IMR-90 (cell line): ENCODE results near the gene PTPRCAP. TPM values are rescaled to one million over a fixed set of nuclear protein-coding genes. Genes with fewer than 3 reads are reported as not detected.

Source experiments
- ATAC-seq: fragments of 200-7000 bp; cut with Tn5 transposase; 2 replicates; pipeline ENCODE4 v1.9.1; 2020; ENCODE audit warnings: low read depth, mild to moderate bottlenecking, moderate library complexity
- BruUV-seq: library from RNA; stranded (reverse); fragments of 400-500 nt; replicated peaks from 2 replicates; lab custom pipeline; 2021; lab: Mats Ljungman, UMichigan
- CTCF ChIA-PET: fragments of 300-600 bp; formaldehyde crosslinking; extraction: SDS; loops from one replicate; lab custom pipeline; 2021; ENCODE audit warnings: antibody characterized with exemption; lab: Yijun Ruan, JAX
- POLR2A ChIA-PET: fragments of 300-600 bp; sonication (Branson Sonifier 250); formaldehyde crosslinking; loops from one replicate; lab custom pipeline; 2022; ENCODE audit warnings: antibody characterized with exemption; ENCODE audit not compliant: unreplicated experiment; lab: Charles Lee
- DNase-seq: peaks from one replicate; pipeline ENCODE4 v3.0.0; 2013
- H2AFZ ChIP-seq: replicated peaks from 2 replicates; pipeline ENCODE3; 2013; ENCODE audit warnings: low read length, mild to moderate bottlenecking; ENCODE audit not compliant: poor library complexity
- H2AK5ac ChIP-seq: 2 replicates; pipeline ENCODE4 v1.6.1; 2013; ENCODE audit warnings: low read depth, low read length, inconsistent platforms
- H2AK9ac ChIP-seq: replicated peaks from 2 replicates; pipeline ENCODE3; 2013; ENCODE audit warnings: mild to moderate bottlenecking, low read depth, low read length, moderate library complexity; ENCODE audit not compliant: poor library complexity
- H2BK120ac ChIP-seq: 2 replicates; pipeline ENCODE4 v1.6.1; 2013; ENCODE audit warnings: low read depth, low read length, inconsistent platforms
- H2BK15ac ChIP-seq: 3 replicates; pipeline ENCODE4 v1.6.1; 2013; ENCODE audit warnings: low read depth, low read length, inconsistent platforms
- H2BK20ac ChIP-seq: 2 replicates; pipeline ENCODE4 v1.6.1; 2013; ENCODE audit warnings: low read depth, mild to moderate bottlenecking, inconsistent platforms, low read length, moderate library complexity
- H2BK5ac ChIP-seq: 2 replicates; pipeline ENCODE4 v1.6.1; 2013; ENCODE audit warnings: mild to moderate bottlenecking, low read depth, low read length, inconsistent platforms; ENCODE audit not compliant: poor library complexity, severe bottlenecking
- H3K14ac ChIP-seq: replicated peaks from 2 replicates; pipeline ENCODE4 v1.6.1; 2013; ENCODE audit warnings: low read depth, low read length, inconsistent platforms
- H3K18ac ChIP-seq: 2 replicates; pipeline ENCODE4 v1.6.1; 2013; ENCODE audit warnings: low read depth, low read length, control low read depth
- H3K23ac ChIP-seq: 2 replicates; pipeline ENCODE4 v1.6.1; 2013; ENCODE audit warnings: low read depth, low read length, inconsistent platforms
- H3K27ac ChIP-seq: 2 replicates; pipeline ENCODE4 v1.5.1; 2013; ENCODE audit warnings: mild to moderate bottlenecking, control low read depth, low read length; ENCODE audit not compliant: insufficient read depth
- H3K27me3 ChIP-seq: 2 replicates; pipeline ENCODE4 v1.6.1; 2013; ENCODE audit warnings: low read length; ENCODE audit not compliant: control insufficient read depth, insufficient read depth
- H3K36me3 ChIP-seq: 2 replicates; pipeline ENCODE4 v1.6.1; 2013; ENCODE audit warnings: low read length, mixed read lengths; ENCODE audit not compliant: control insufficient read depth, insufficient read depth
- H3K4ac ChIP-seq: 2 replicates; pipeline ENCODE4 v1.6.1; 2013; ENCODE audit warnings: low read depth, low read length, inconsistent platforms
- H3K4me1 ChIP-seq: 2 replicates; pipeline ENCODE4 v1.6.1; 2013; ENCODE audit warnings: low read length, mixed read lengths; ENCODE audit not compliant: control insufficient read depth, insufficient read depth
- H3K4me2 ChIP-seq: 2 replicates; pipeline ENCODE4 v1.6.1; 2013; ENCODE audit warnings: low read depth, mild to moderate bottlenecking, control low read depth, low read length, moderate library complexity
- H3K4me3 ChIP-seq: 2 replicates; pipeline ENCODE4 v1.5.1; 2013; ENCODE audit warnings: low read depth, mild to moderate bottlenecking, control low read depth, low read length, moderate library complexity; ENCODE audit not compliant: insufficient read depth
- H3K56ac ChIP-seq: 2 replicates; pipeline ENCODE4 v1.6.1; 2013; ENCODE audit warnings: low read length, inconsistent platforms; ENCODE audit not compliant: insufficient read depth; ENCODE audit errors: extremely low read depth
- H3K79me1 ChIP-seq, 2 experiments: 2 replicates each; pipeline ENCODE4 v1.6.1; 2013; ENCODE audit warnings: low read length in 2 of 2, inconsistent platforms in 1 of 2, low read depth in 1 of 2
- H3K9ac ChIP-seq: 2 replicates; pipeline ENCODE4 v1.6.1; 2013; ENCODE audit warnings: low read depth, low read length, control low read depth
- H3K9me1 ChIP-seq: 2 replicates; pipeline ENCODE4 v1.6.1; 2013; ENCODE audit warnings: low read length, inconsistent platforms; ENCODE audit not compliant: insufficient read depth
- H3K9me3 ChIP-seq: 2 replicates; pipeline ENCODE4 v1.6.1; 2013; ENCODE audit warnings: low read length; ENCODE audit not compliant: control insufficient read depth, insufficient read depth
- H4K20me1 ChIP-seq: 2 replicates; pipeline ENCODE4 v1.6.1; 2013; ENCODE audit warnings: low read length, inconsistent platforms; ENCODE audit not compliant: insufficient read depth
- H4K5ac ChIP-seq: 2 replicates; pipeline ENCODE4 v1.6.1; 2013; ENCODE audit warnings: mild to moderate bottlenecking, low read depth, low read length, control low read depth
- H4K8ac ChIP-seq, 2 experiments: 2 replicates each; pipeline ENCODE4 v1.6.1; 2013; ENCODE audit warnings: low read depth in 2 of 2, low read length in 2 of 2, control low read depth in 1 of 2, inconsistent platforms in 1 of 2
- H4K91ac ChIP-seq: 2 replicates; pipeline ENCODE4 v1.6.1; 2013; ENCODE audit warnings: low read depth, low read length, inconsistent platforms; ENCODE audit not compliant: insufficient read depth
- BHLHE40 ChIP-seq: fragments of 150-350 bp; IDR thresholded peaks from 2 replicates; pipeline ENCODE4 v1.6.1; 2016; ENCODE audit warnings: mild to moderate bottlenecking, low read depth, low read length
- CHD1 ChIP-seq: IDR thresholded peaks from 2 replicates; pipeline ENCODE4 v1.6.1; 2012; ENCODE audit warnings: low read depth, low read length, improper control_type of control experiment
- CTCF ChIP-seq: conservative IDR thresholded peaks from 2 replicates; pipeline ENCODE4 v1.5.1; 2012; ENCODE audit warnings: mild to moderate bottlenecking, low read depth, low read length, improper control_type of control experiment
- ELK1 ChIP-seq: fragments of 150-350 bp; IDR thresholded peaks from 2 replicates; pipeline ENCODE4 v1.6.1; 2016; ENCODE audit warnings: low read depth, mild to moderate bottlenecking, low read length, moderate library complexity, borderline replicate concordance
- FOS ChIP-seq: fragments of 150-350 bp; IDR thresholded peaks from 2 replicates; pipeline ENCODE4 v1.6.1; 2016; ENCODE audit warnings: low read depth, low read length
- MAFK ChIP-seq: IDR thresholded peaks from 2 replicates; pipeline ENCODE4 v1.6.1; 2012; ENCODE audit warnings: low read depth, low read length, improper control_type of control experiment
- MXI1 ChIP-seq: IDR thresholded peaks from 2 replicates; pipeline ENCODE4 v1.6.1; 2012; ENCODE audit warnings: low read depth, mild to moderate bottlenecking, low read length, moderate library complexity, borderline replicate concordance
- NFE2L2 ChIP-seq: fragments of 150-350 bp; IDR thresholded peaks from 2 replicates; pipeline ENCODE4 v1.6.1; 2016; ENCODE audit warnings: low read depth, mild to moderate bottlenecking, low read length
- POLR2A ChIP-seq: IDR thresholded peaks from 2 replicates; pipeline ENCODE4 v1.6.1; 2012; ENCODE audit warnings: mild to moderate bottlenecking, low read depth, low read length
- RAD21 ChIP-seq: IDR thresholded peaks from 2 replicates; pipeline ENCODE4 v1.6.1; 2012; ENCODE audit warnings: low read length, improper control_type of control experiment
- RFX5 ChIP-seq: IDR thresholded peaks from 2 replicates; pipeline ENCODE4 v1.8.0; 2012; ENCODE audit warnings: low read depth, mild to moderate bottlenecking, low read length, moderate library complexity
- SMC3 ChIP-seq: fragments of 150-350 bp; IDR thresholded peaks from 2 replicates; pipeline ENCODE4 v1.6.1; 2016; ENCODE audit warnings: low read depth, mild to moderate bottlenecking, antibody characterized with exemption, low read length, moderate library complexity
- USF2 ChIP-seq: fragments of 150-350 bp; IDR thresholded peaks from 2 replicates; pipeline ENCODE4 v1.6.1; 2017; ENCODE audit warnings: mild to moderate bottlenecking, antibody characterized with exemption, low read length, low read depth
- WGBS, 2 experiments: methylation state at CpG; one replicate each; pipeline versions ENCODE4 v1.1.5 to v1.1.7; 2013; ENCODE audit warnings: missing lambda C conversion rate in 2 of 2; ENCODE audit not compliant: insufficient read length in 1 of 2; ENCODE audit errors: extremely low coverage in 2 of 2; 5-methylcytosine and 5-hydroxymethylcytosine counted together
- dilution Hi-C: fragments of 300-500 bp; cut with HindIII; formaldehyde crosslinking; loops from one replicate; pipeline ENCODE4 v1.14.3; 2018; ENCODE audit warnings: low sequenced_read_pairs; ENCODE audit not compliant: unreplicated experiment
- in situ Hi-C: fragments of 300-500 bp; cut with MboI; formaldehyde crosslinking; loops from 3 replicates; pipeline ENCODE4 v1.14.3; 2019; ENCODE audit warnings: low sequenced_read_pairs, inconsistent platforms, mixed read lengths
- intact Hi-C: fragments of 100-400 bp; cut with micrococcal nuclease; formaldehyde crosslinking; loops from 2 replicates; pipeline ENCODE4 v1.10.0; 2022
- polyA plus RNA-seq, 3 experiments: library from polyadenylated mRNA; depleted of rRNA; stranded (reverse); fragments of >200 nt; gene quantifications; 2 replicates each; pipeline ENCODE4 v1.2.3, GENCODE V29; 2012; ENCODE audit warnings: low replicate concordance in 1 of 3
- total RNA-seq: library from RNA; depleted of rRNA; stranded (reverse); fragments of >200 nt; gene quantifications from 2 replicates; pipeline ENCODE4 v1.2.3, GENCODE V29; 2012

The PTPRCAP gene
- total and polyA plus RNA-seq, 2 of the 4 experiments (the other 2 are of a cell fraction) = 0.24 TPM; not detected in 1

GRCh38 chr11:67433536-67434394 lies 3.7 kb downstream of the PTPRCAP start:
- Histone ChIP-seq H2AFZ (no peak overlapping the region), H4K5ac (no peak overlapping the region), H2BK20ac (no peak overlapping the region), H2AK5ac (no peak overlapping the region), H3K9me1 (peaks cover 3% of the 10 kb centered on the region; the same call in 1 of the 2 replicates), H3K36me3 (peaks cover 45% of the 10 kb centered on the region), H2BK5ac (no peak overlapping the region), H4K91ac (no peak overlapping the region), H3K9ac (no peak overlapping the region), H3K27me3 (no peaks in the 10 kb centered on the region), H4K20me1 (no peaks in the 10 kb centered on the region; the same call in none of the 2 replicates), H2BK120ac (no peak overlapping the region), H2BK15ac (no peak overlapping the region), H3K4me3 (no peak overlapping the region), H3K14ac (no peak overlapping the region), H3K4me1 (peaks cover 4% of the 10 kb centered on the region; the same call in 1 of the 2 replicates), H4K8ac (no peak overlapping the region), H3K4me2 (no peak overlapping the region), H3K23ac (no peak overlapping the region), H3K9me3 (no peaks in the 10 kb centered on the region), H3K79me1 (peaks cover 9 to 19% of the 10 kb centered on the region in 2 experiments), H2AK9ac (no peak overlapping the region), H3K27ac (no peak overlapping the region), H3K56ac (no peak overlapping the region), H3K4ac (no peak overlapping the region), H3K18ac (no peak overlapping the region)
- no TSS peak for BruUV-seq
- ChIA-PET POLR2A (no interaction called here), CTCF (no interaction called here)
- TF ChIP-seq SMC3 (no peak), CHD1 (no peak), USF2 (no peak), ELK1 (no peak), MAFK (no peak), MXI1 (no peak), NFE2L2 (no peak), RAD21 (no peak), CTCF (no peak), POLR2A (no peak), FOS (no peak), RFX5 (no peak), BHLHE40 (no peak)
- 88% methylated on average over 14 of the region's 22 CpGs; no CpG with 5 or more reads in 1 of the 2 experiments for WGBS, 2 experiments
- dilution Hi-C loops (no loop called here), intact Hi-C loops (no loop called here), in situ Hi-C loops (no loop called here)
- ATAC-seq = no peak
- no peak for DNase-seq
